ENCODE measurements around the gene PEPD.

PEPD gene

GRCh38 chr19:33512021-33512420 is 9.6 kb downstream of the PEPD start:
- TF ChIP-seq GATA1 (IDR thresholded peaks at IDR 0.05; ENCODE audit: low read depth, low read length) (no peak), POLR2A (IDR thresholded peaks at IDR 0.05; ENCODE audit: low read length) (no peak)

GRCh38 chr19:33511346-33511745 is 10.2 kb downstream of the PEPD start:
- TF ChIP-seq GATA1 (IDR thresholded peaks at IDR 0.05; ENCODE audit: low read depth, low read length): no peak
- no peak for TF ChIP-seq POLR2A (IDR thresholded peaks at IDR 0.05; ENCODE audit: low read length)
- no peak for DNase-seq

More at GRCh38 chr19:33512021-33512420, 9.6 kb downstream of the PEPD start:
- DNase-seq: no peak

- no peak for DNase-seq
- no peak for TF ChIP-seq POLR2A (IDR thresholded peaks at IDR 0.05; ENCODE audit: low read length)
- no peak for TF ChIP-seq GATA1 (IDR thresholded peaks at IDR 0.05; ENCODE audit: low read depth, low read length)
These were observed 11.0 kb downstream of the PEPD start for GRCh38 chr19:33510462-33511194.

- DNase-seq: no peak
- TF ChIP-seq GATA1 (IDR thresholded peaks at IDR 0.05; ENCODE audit: low read depth, low read length) (no peak), POLR2A (IDR thresholded peaks at IDR 0.05; ENCODE audit: low read length) (no peak)
These were observed 11.8 kb downstream of the PEPD start for GRCh38 chr19:33509774-33510173.

GRCh38 chr19:33508941-33509614 is 12.5 kb downstream of the PEPD start:
- no peak for DNase-seq
- TF ChIP-seq POLR2A (IDR thresholded peaks at IDR 0.05; ENCODE audit: low read length) (no peak), GATA1 (IDR thresholded peaks at IDR 0.05; ENCODE audit: low read depth, low read length) (no peak)

GRCh38 chr19:33508431-33508830 is 13.2 kb downstream of the PEPD start:
- TF ChIP-seq POLR2A (IDR thresholded peaks at IDR 0.05; ENCODE audit: low read length): no peak
- no peak for TF ChIP-seq GATA1 (IDR thresholded peaks at IDR 0.05; ENCODE audit: low read depth, low read length)
- no peak for DNase-seq

- TF ChIP-seq POLR2A (IDR thresholded peaks at IDR 0.05; ENCODE audit: low read length) (no peak), GATA1 (IDR thresholded peaks at IDR 0.05; ENCODE audit: low read depth, low read length) (no peak)
- no peak for DNase-seq
These were observed 13.6 kb downstream of the PEPD start for GRCh38 chr19:33508009-33508408.

GRCh38 chr19:33507021-33507956 is 14.3 kb downstream of the PEPD start:
- TF ChIP-seq POLR2A (IDR thresholded peaks at IDR 0.05; ENCODE audit: low read length): no peak
- TF ChIP-seq GATA1 (IDR thresholded peaks at IDR 0.05; ENCODE audit: low read depth, low read length): no peak
- no peak for DNase-seq

GRCh38 chr19:33506498-33506897 is 15.1 kb downstream of the PEPD start:
- TF ChIP-seq GATA1 (IDR thresholded peaks at IDR 0.05; ENCODE audit: low read depth, low read length): no peak
- no peak for TF ChIP-seq POLR2A (IDR thresholded peaks at IDR 0.05; ENCODE audit: low read length)
- no peak for DNase-seq

GRCh38 chr19:33505823-33506222 is 15.8 kb downstream of the PEPD start:
- TF ChIP-seq GATA1 (IDR thresholded peaks at IDR 0.05; ENCODE audit: low read depth, low read length) (no peak), POLR2A (IDR thresholded peaks at IDR 0.05; ENCODE audit: low read length) (no peak)
- no peak for DNase-seq

- no peak for DNase-seq
- TF ChIP-seq POLR2A (IDR thresholded peaks at IDR 0.05; ENCODE audit: low read length) (no peak), GATA1 (IDR thresholded peaks at IDR 0.05; ENCODE audit: low read depth, low read length) (no peak)
These were observed 16.4 kb downstream of the PEPD start for GRCh38 chr19:33505148-33505547.

GRCh38 chr19:33504058-33504444 is 17.5 kb downstream of the PEPD start:
- no peak for DNase-seq

GRCh38 chr19:33503433-33504057 is 18.0 kb downstream of the PEPD start:
- TF ChIP-seq POLR2A (IDR thresholded peaks at IDR 0.05; ENCODE audit: low read length) (no peak), GATA1 (IDR thresholded peaks at IDR 0.05; ENCODE audit: low read depth, low read length) (no peak)
- no peak for DNase-seq

More at GRCh38 chr19:33504058-33504444, 17.5 kb downstream of the PEPD start:
- no peak for TF ChIP-seq POLR2A (IDR thresholded peaks at IDR 0.05; ENCODE audit: low read length)
- no peak for TF ChIP-seq GATA1 (IDR thresholded peaks at IDR 0.05; ENCODE audit: low read depth, low read length)

Measured in erythroblast (primary cell).